ENCODE results near the gene PDE4D. TPM values are rescaled to one million over a fixed set of nuclear protein-coding genes. Genes with fewer than 3 reads are reported as not detected.
"Not testable (repeated sequence)": the region's sequence is repeated elsewhere in the genome, so short reads cannot be mapped to it uniquely, and the experiment has no call there.

PDE4D gene
- total RNA-seq, 1 donor from 2014 or later = 44.8 TPM

GRCh38 chr5:59575648-59576445 is 317.7 kb downstream of the PDE4D start:
- Histone ChIP-seq H3K4me1 (no peaks in the 10 kb centered on the region), H3K36me3 (no peaks in the 10 kb centered on the region), H3K27me3 (no peaks in the 10 kb centered on the region), H3K27ac (no peak overlapping the region), H3K9me3 (no peaks in the 10 kb centered on the region), H3K4me3 (no peak overlapping the region)
- intact Hi-C loops (cut with DNase I) = no loop called here
- TF ChIP-seq, protein P1, sequence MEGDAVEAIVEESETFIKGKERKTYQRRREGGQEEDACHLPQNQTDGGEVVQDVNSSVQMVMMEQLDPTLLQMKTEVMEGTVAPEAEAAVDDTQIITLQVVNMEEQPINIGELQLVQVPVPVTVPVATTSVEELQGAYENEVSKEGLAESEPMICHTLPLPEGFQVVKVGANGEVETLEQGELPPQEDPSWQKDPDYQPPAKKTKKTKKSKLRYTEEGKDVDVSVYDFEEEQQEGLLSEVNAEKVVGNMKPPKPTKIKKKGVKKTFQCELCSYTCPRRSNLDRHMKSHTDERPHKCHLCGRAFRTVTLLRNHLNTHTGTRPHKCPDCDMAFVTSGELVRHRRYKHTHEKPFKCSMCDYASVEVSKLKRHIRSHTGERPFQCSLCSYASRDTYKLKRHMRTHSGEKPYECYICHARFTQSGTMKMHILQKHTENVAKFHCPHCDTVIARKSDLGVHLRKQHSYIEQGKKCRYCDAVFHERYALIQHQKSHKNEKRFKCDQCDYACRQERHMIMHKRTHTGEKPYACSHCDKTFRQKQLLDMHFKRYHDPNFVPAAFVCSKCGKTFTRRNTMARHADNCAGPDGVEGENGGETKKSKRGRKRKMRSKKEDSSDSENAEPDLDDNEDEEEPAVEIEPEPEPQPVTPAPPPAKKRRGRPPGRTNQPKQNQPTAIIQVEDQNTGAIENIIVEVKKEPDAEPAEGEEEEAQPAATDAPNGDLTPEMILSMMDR (IDR thresholded peaks at IDR 0.05) = no peak
- DNase-seq (ENCODE audit: low spot score in 2 of 2) = no peak

GRCh38 chr5:59573509-59573908 is 320.0 kb downstream of the PDE4D start:
- intact Hi-C loops (cut with DNase I); DNase-seq (ENCODE audit: low spot score in 2 of 2); H3K4me1 ChIP-seq; H3K4me3 ChIP-seq; H3K36me3 ChIP-seq; H3K27ac ChIP-seq; H3K27me3 ChIP-seq; H3K9me3 ChIP-seq: not testable (repeated sequence)

DNA sequence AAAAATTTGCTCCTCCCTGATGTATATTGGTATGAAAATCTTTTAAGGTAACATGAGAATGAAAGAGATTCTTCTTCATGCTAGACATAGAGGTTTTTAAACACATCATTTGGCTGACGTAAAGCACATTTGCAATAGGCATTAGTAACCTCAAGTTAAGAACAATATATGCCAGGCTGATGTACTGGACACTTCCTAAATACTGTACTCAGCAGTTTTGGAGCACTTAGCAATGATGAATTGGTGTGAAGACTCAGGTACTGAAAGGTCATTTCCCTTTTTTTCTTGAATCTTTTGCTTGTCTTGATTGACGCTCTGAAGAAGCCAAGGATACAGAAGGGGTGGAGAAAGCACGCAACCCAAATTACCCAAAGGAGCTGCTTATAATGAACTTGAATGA is 322.5 kb downstream of the PDE4D start:
- no peaks in the 10 kb centered on the region for H3K27me3 ChIP-seq
- intact Hi-C loops (cut with DNase I) = no loop called here
- TF ChIP-seq, protein P1 (IDR thresholded peaks at IDR 0.05) = no peak
- H3K4me1 ChIP-seq = no peaks in the 10 kb centered on the region
- H3K9me3 ChIP-seq = no peaks in the 10 kb centered on the region
- no peak overlapping the region for H3K4me3 ChIP-seq
- H3K36me3 ChIP-seq = no peaks in the 10 kb centered on the region
- DNase-seq (ENCODE audit: low spot score in 2 of 2) = no peak
- H3K27ac ChIP-seq = no peak overlapping the region

DNA sequence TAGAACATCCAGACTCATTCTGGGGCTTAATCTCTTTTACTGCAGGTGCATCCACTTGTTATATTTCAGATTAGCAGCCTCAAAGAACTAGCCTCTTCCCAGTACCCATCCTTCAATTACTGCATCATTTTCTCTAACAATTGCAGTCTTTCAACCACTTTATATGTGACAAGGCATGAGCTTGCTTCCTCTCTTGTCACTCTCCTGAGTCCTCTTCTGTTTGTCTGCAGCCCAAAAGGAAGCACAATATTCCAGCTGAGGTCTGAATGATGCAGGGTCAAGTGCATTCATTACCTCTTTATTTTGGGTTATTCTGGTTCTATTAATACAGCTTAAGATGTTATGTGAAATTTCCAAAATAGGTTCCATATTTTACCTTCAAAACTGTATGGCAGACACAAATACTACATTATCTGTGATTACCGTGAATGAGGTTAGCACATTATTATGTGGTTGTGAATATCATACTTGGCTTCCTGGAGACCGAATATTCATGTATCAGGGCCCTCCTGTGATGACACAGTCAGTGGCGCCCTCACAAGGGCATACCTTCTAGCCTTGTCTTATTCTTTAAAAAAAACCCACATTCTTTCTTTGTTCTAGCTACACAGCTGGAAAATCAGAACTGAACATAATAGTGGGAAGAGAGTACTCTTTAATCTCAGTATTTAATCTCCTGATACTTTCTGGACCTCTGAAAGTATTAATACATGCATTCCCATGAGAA is 323.8 kb downstream of the PDE4D start:
- Histone ChIP-seq H3K9me3 (no peaks in the 10 kb centered on the region), H3K4me1 (no peaks in the 10 kb centered on the region), H3K36me3 (no peaks in the 10 kb centered on the region), H3K27ac (no peak overlapping the region), H3K27me3 (no peaks in the 10 kb centered on the region), H3K4me3 (no peak overlapping the region)
- intact Hi-C loops (cut with DNase I) = no loop called here
- no peak for DNase-seq (ENCODE audit: low spot score in 2 of 2)
- TF ChIP-seq, protein P1 (IDR thresholded peaks at IDR 0.05) = no peak

GRCh38 chr5:59569158-59569557 is 324.4 kb downstream of the PDE4D start:
- DNase-seq (ENCODE audit: low spot score in 2 of 2) = no peak
- TF ChIP-seq, protein P1 (IDR thresholded peaks at IDR 0.05) = no peak
- no peak overlapping the region for H3K27ac ChIP-seq
- no peaks in the 10 kb centered on the region for H3K4me1 ChIP-seq
- no peaks in the 10 kb centered on the region for H3K9me3 ChIP-seq
- no peak overlapping the region for H3K4me3 ChIP-seq
- intact Hi-C loops (cut with DNase I) = no loop called here
- H3K27me3 ChIP-seq = no peaks in the 10 kb centered on the region
- H3K36me3 ChIP-seq = no peaks in the 10 kb centered on the region

DNA sequence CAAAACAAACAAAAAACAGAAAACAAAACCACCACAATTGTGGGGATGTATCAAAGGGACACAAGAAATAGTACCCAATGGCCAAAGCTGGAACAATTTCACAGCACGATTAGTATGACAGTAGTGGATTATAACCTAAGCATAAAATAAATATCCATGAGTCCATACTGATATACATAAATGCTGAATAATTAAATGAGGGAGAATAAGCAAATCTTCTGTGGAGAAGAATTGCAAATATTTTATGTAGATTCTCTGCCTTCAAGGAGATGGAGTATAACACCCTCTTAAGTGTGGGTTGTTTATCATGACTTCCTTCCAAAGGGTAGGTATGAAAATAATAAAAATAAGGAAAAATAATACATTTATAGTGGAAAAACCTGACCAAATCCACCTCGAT is 325.4 kb downstream of the PDE4D start:
- intact Hi-C loops (cut with DNase I) = no loop called here
- no peaks in the 10 kb centered on the region for H3K9me3 ChIP-seq

More for the DNA sequence above, 325.4 kb downstream of the PDE4D start:
- H3K36me3 ChIP-seq = no peaks in the 10 kb centered on the region
- DNase-seq (ENCODE audit: low spot score in 2 of 2) = no peak
- H3K4me3 ChIP-seq = no peak overlapping the region
- H3K4me1 ChIP-seq = peaks cover 0 to under 1% of the 10 kb centered on the region in 2 donors
- TF ChIP-seq, protein P1 (IDR thresholded peaks at IDR 0.05) = no peak
- no peaks in the 10 kb centered on the region for H3K27me3 ChIP-seq
- no peak overlapping the region for H3K27ac ChIP-seq
